SU-DHL-6 (cell line): ENCODE results near the gene DNAH7.

ENCODE experiments used
- CTCF ChIP-seq: fragments of 200-600 bp; sonication (generic); IDR thresholded peaks from one replicate; pipeline ENCODE4 v1.5.1; 2017; ENCODE audit warnings: antibody characterized with exemption, mild to moderate bottlenecking, low read length, moderate library complexity; ENCODE audit not compliant: insufficient read depth, poor library complexity, severe bottlenecking
- EZH2phosphoT487 ChIP-seq: fragments of 200-600 bp; sonication (generic), shearing (Covaris generic); conservative IDR thresholded peaks from 2 replicates; pipeline ENCODE4 v1.6.1; 2018; ENCODE audit warnings: mild to moderate bottlenecking, antibody characterized with exemption, low read length, moderate library complexity, mixed read lengths

GRCh38 chr2:195730912-195731311 is 337.7 kb downstream of the DNAH7 start:
- no peak for TF ChIP-seq CTCF
- TF ChIP-seq EZH2phosphoT487, result no peak
